Memory B cell (primary cell): Measurements from ENCODE around the gene KRTAP15-1.

ENCODE experiments used
- ATAC-seq: fragments of 150-1000 bp; cut with Tn5 transposase; 2 replicates; pipeline ENCODE4 v1.10.0; 2021; ENCODE audit warnings: low read depth, mild to moderate bottlenecking, moderate library complexity
- DNase-seq, 2 donors: peaks; one replicate each; pipeline ENCODE4 v3.0.0; 2022; ENCODE audit warnings: low spot score in 2 of 2
- H3K27ac Mint-ChIP-seq: one replicate; pipeline ENCODE4 v1.8.0; 2022; ENCODE audit warnings: mild to moderate bottlenecking, moderate library complexity, mixed read lengths
- H3K27me3 Mint-ChIP-seq: one replicate; pipeline ENCODE4 v1.8.0; 2022; ENCODE audit warnings: mixed read lengths
- H3K36me3 Mint-ChIP-seq: one replicate; pipeline ENCODE4 v1.8.0; 2022; ENCODE audit warnings: mild to moderate bottlenecking, mixed read lengths
- H3K4me1 Mint-ChIP-seq: one replicate; pipeline ENCODE4 v1.8.0; 2022; ENCODE audit warnings: mixed read lengths
- H3K4me3 Mint-ChIP-seq: one replicate; pipeline ENCODE4 v1.8.0; 2022; ENCODE audit warnings: mild to moderate bottlenecking, moderate library complexity, mixed read lengths
- H3K9me3 Mint-ChIP-seq: one replicate; pipeline ENCODE4 v1.8.0; 2022; ENCODE audit warnings: mixed read lengths

Gene KRTAP15-1

GRCh38 chr21:30439975-30440374, at the start of gene KRTAP15-1:
Gene KRTAP15-1 (plus strand): TSS chr21:30440275. CDS start chr21:30440328, 53 bp downstream.
- no peak for ATAC-seq
- no peaks in the 10 kb centered on the region for H3K27me3 Mint-ChIP-seq
- H3K4me3 Mint-ChIP-seq = no peak within 1 kb of the TSS
- no peak for DNase-seq
- H3K27ac Mint-ChIP-seq = no peak within 1 kb of the TSS
- no peaks in the 10 kb centered on the region for H3K4me1 Mint-ChIP-seq
- peaks cover 3% of the 10 kb centered on the region for H3K9me3 Mint-ChIP-seq
- H3K36me3 Mint-ChIP-seq = no peaks in the 10 kb centered on the region

- H3K36me3 Mint-ChIP-seq = no peaks in the 10 kb centered on the region
- no peaks in the 10 kb centered on the region for H3K4me1 Mint-ChIP-seq
- no peaks in the 10 kb centered on the region for H3K27me3 Mint-ChIP-seq
- H3K27ac Mint-ChIP-seq = no peak overlapping the region
- H3K9me3 Mint-ChIP-seq = peaks cover 10% of the 10 kb centered on the region
- no peak overlapping the region for H3K4me3 Mint-ChIP-seq
- ATAC-seq (no peak), DNase-seq (no peak)
Measured at GRCh38 chr21:30391492-30392025, 48.5 kb upstream of the KRTAP15-1 start.

GRCh38 chr21:30395731-30396130, 44.3 kb upstream of the KRTAP15-1 start, which contains the start of gene KRTAP13-1:
Gene KRTAP13-1 (plus strand): TSS chr21:30396031. CDS start chr21:30396087, 56 bp downstream.
- ATAC-seq (no peak), DNase-seq (no peak)
- Mint-ChIP-seq H3K36me3 (no peaks in the 10 kb centered on the region), H3K27me3 (no peaks in the 10 kb centered on the region), H3K9me3 (peaks cover 4% of the 10 kb centered on the region), H3K27ac (no peak within 1 kb of the TSS), H3K4me1 (no peaks in the 10 kb centered on the region), H3K4me3 (no peak within 1 kb of the TSS)

GRCh38 chr21:30408782-30409494, 31.1 kb upstream of the KRTAP15-1 start:
- no peak overlapping the region for H3K27ac Mint-ChIP-seq
- no peaks in the 10 kb centered on the region for H3K36me3 Mint-ChIP-seq
- no peaks in the 10 kb centered on the region for H3K4me1 Mint-ChIP-seq
- ATAC-seq (no peak), DNase-seq (no peak)
- no peak overlapping the region for H3K4me3 Mint-ChIP-seq
- no peaks in the 10 kb centered on the region for H3K27me3 Mint-ChIP-seq
- H3K9me3 Mint-ChIP-seq = peaks cover 5% of the 10 kb centered on the region

- Mint-ChIP-seq H3K27ac (no peak overlapping the region), H3K4me1 (no peaks in the 10 kb centered on the region), H3K36me3 (no peaks in the 10 kb centered on the region), H3K27me3 (no peaks in the 10 kb centered on the region), H3K9me3 (no peaks in the 10 kb centered on the region), H3K4me3 (no peak overlapping the region)
- DNase-seq (no peak), ATAC-seq (no peak)
Measured at GRCh38 chr21:30415993-30416392, 24.1 kb upstream of the KRTAP15-1 start.

GRCh38 chr21:30425826-30426225, 14.2 kb upstream of the KRTAP15-1 start, which contains the start of gene KRTAP13-3:
Gene KRTAP13-3 (minus strand): TSS chr21:30425926. CDS start chr21:30425912, 14 bp downstream.
- DNase-seq = no peak
- H3K4me3 Mint-ChIP-seq = no peak within 1 kb of the TSS
- H3K9me3 Mint-ChIP-seq = peaks cover 2% of the 10 kb centered on the region
- no peaks in the 10 kb centered on the region for H3K27me3 Mint-ChIP-seq
- H3K27ac Mint-ChIP-seq = no peak within 1 kb of the TSS
- no peaks in the 10 kb centered on the region for H3K4me1 Mint-ChIP-seq
- no peaks in the 10 kb centered on the region for H3K36me3 Mint-ChIP-seq
- no peak for ATAC-seq

GRCh38 chr21:30426731-30427130, 13.3 kb upstream of the KRTAP15-1 start:
- no peak for ATAC-seq
- no peak overlapping the region for H3K4me3 Mint-ChIP-seq
- no peaks in the 10 kb centered on the region for H3K27me3 Mint-ChIP-seq
- no peaks in the 10 kb centered on the region for H3K4me1 Mint-ChIP-seq
- H3K36me3 Mint-ChIP-seq = no peaks in the 10 kb centered on the region
- peaks cover 2% of the 10 kb centered on the region for H3K9me3 Mint-ChIP-seq
- no peak for DNase-seq
- no peak overlapping the region for H3K27ac Mint-ChIP-seq

GRCh38 chr21:30430170-30430655, 9.9 kb upstream of the KRTAP15-1 start, which contains the start of gene KRTAP13-4:
Gene KRTAP13-4 (plus strand): TSS chr21:30430220. CDS start chr21:30430276, 56 bp downstream.
- ATAC-seq = no peak
- peaks cover 2% of the 10 kb centered on the region for H3K9me3 Mint-ChIP-seq
- H3K36me3 Mint-ChIP-seq = no peaks in the 10 kb centered on the region
- H3K4me1 Mint-ChIP-seq = no peaks in the 10 kb centered on the region
- no peak within 1 kb of the TSS for H3K4me3 Mint-ChIP-seq
- no peaks in the 10 kb centered on the region for H3K27me3 Mint-ChIP-seq
- DNase-seq = no peak
- H3K27ac Mint-ChIP-seq = no peak within 1 kb of the TSS

GRCh38 chr21:30434033-30434631, 5.9 kb upstream of the KRTAP15-1 start:
- Mint-ChIP-seq H3K4me1 (no peaks in the 10 kb centered on the region), H3K4me3 (no peak overlapping the region), H3K27me3 (no peaks in the 10 kb centered on the region), H3K36me3 (no peaks in the 10 kb centered on the region), H3K9me3 (peaks cover 1% of the 10 kb centered on the region), H3K27ac (no peak overlapping the region)
- ATAC-seq (no peak), DNase-seq (no peak)

GRCh38 chr21:30437010-30437565, 3.0 kb upstream of the KRTAP15-1 start:
- H3K27ac Mint-ChIP-seq = no peak overlapping the region
- H3K9me3 Mint-ChIP-seq = peaks cover 3% of the 10 kb centered on the region
- no peaks in the 10 kb centered on the region for H3K4me1 Mint-ChIP-seq
- no peaks in the 10 kb centered on the region for H3K36me3 Mint-ChIP-seq
- DNase-seq (no peak), ATAC-seq (no peak)
- no peaks in the 10 kb centered on the region for H3K27me3 Mint-ChIP-seq
- no peak overlapping the region for H3K4me3 Mint-ChIP-seq

- ATAC-seq = no peak
- DNase-seq = no peak
- H3K4me1 Mint-ChIP-seq = no peaks in the 10 kb centered on the region
- no peaks in the 10 kb centered on the region for H3K36me3 Mint-ChIP-seq
- peaks cover 2% of the 10 kb centered on the region for H3K9me3 Mint-ChIP-seq
- H3K4me3 Mint-ChIP-seq = no peak overlapping the region
- H3K27ac Mint-ChIP-seq = no peak overlapping the region
- H3K27me3 Mint-ChIP-seq = no peaks in the 10 kb centered on the region
Measured at GRCh38 chr21:30443226-30443625, 3.2 kb downstream of the KRTAP15-1 start.

- Mint-ChIP-seq H3K9me3 (peaks cover 2% of the 10 kb centered on the region), H3K4me3 (no peak overlapping the region), H3K4me1 (no peaks in the 10 kb centered on the region), H3K27ac (no peak overlapping the region), H3K27me3 (no peaks in the 10 kb centered on the region), H3K36me3 (no peaks in the 10 kb centered on the region)
- ATAC-seq (no peak), DNase-seq (no peak)
Measured at GRCh38 chr21:30444204-30444603, 4.1 kb downstream of the KRTAP15-1 start.

GRCh38 chr21:30447056-30447455, 7.0 kb downstream of the KRTAP15-1 start:
- ATAC-seq (no peak), DNase-seq (no peak)
- no peaks in the 10 kb centered on the region for H3K27me3 Mint-ChIP-seq
- H3K9me3 Mint-ChIP-seq = no peaks in the 10 kb centered on the region
- H3K4me1 Mint-ChIP-seq = no peaks in the 10 kb centered on the region
- no peak overlapping the region for H3K4me3 Mint-ChIP-seq
- no peaks in the 10 kb centered on the region for H3K36me3 Mint-ChIP-seq
- no peak overlapping the region for H3K27ac Mint-ChIP-seq

GRCh38 chr21:30448514-30448913, 8.4 kb downstream of the KRTAP15-1 start:
- no peak overlapping the region for H3K4me3 Mint-ChIP-seq
- DNase-seq = no peak
- ATAC-seq = no peak
- H3K4me1 Mint-ChIP-seq = no peaks in the 10 kb centered on the region
- H3K9me3 Mint-ChIP-seq = no peaks in the 10 kb centered on the region
- no peaks in the 10 kb centered on the region for H3K27me3 Mint-ChIP-seq
- no peak overlapping the region for H3K27ac Mint-ChIP-seq
- H3K36me3 Mint-ChIP-seq = no peaks in the 10 kb centered on the region
